Thyroid gland (tissue), 4 donors: Measurements from ENCODE around the gene PRPH. TPM values are rescaled to one million over a fixed set of nuclear protein-coding genes. Genes with fewer than 3 reads are reported as not detected.

ENCODE experiments used
- DNase-seq, 2 donors: peaks; one replicate each; pipeline ENCODE4 v3.0.0-alpha.2; 2019
- H3K27ac ChIP-seq, 3 donors: fragments of 200-600 bp; sonication (generic); 1 replicate in 2 of 3; 2 replicates in 1 of 3; pipeline ENCODE4 v1.5.1; 2016 to 2019; ENCODE audit warnings: mild to moderate bottlenecking in 1 of 3, moderate library complexity in 1 of 3
- H3K27me3 ChIP-seq: fragments of 200-600 bp; sonication (generic); one replicate; pipeline ENCODE4 v1.5.1; 2019
- H3K36me3 ChIP-seq, 2 donors: fragments of 200-600 bp; sonication (generic); one replicate each; pipeline ENCODE4 v1.5.1; 2016 to 2019
- H3K4me1 ChIP-seq, 2 donors: fragments of 200-600 bp; sonication (generic); one replicate each; pipeline ENCODE4 v1.5.1; 2017 to 2019
- H3K4me3 ChIP-seq, 3 donors: fragments of 200-600 bp; sonication (generic); replicated peaks in 1 of 3; 1 replicate in 2 of 3; 2 replicates in 1 of 3; pipeline ENCODE4 v1.5.1; 2016; ENCODE audit warnings: mild to moderate bottlenecking in 1 of 3
- H3K9me3 ChIP-seq: fragments of 200-600 bp; sonication (generic); one replicate; pipeline ENCODE4 v1.5.1; 2017
- POLR2A ChIP-seq, 2 donors: fragments of 450-650 bp; IDR thresholded peaks; one replicate each; pipeline ENCODE4 v1.6.1; 2017; ENCODE audit warnings: antibody characterized with exemption in 2 of 2, mild to moderate bottlenecking in 2 of 2, moderate library complexity in 1 of 2
- WGBS, 2 donors: methylation state at CpG; one replicate each; pipeline ENCODE4 v1.1.5; 2017; 5-methylcytosine and 5-hydroxymethylcytosine counted together
- intact Hi-C: fragments of 100-400 bp; cut with DNase I; formaldehyde crosslinking; loops from one replicate; pipeline ENCODE4 v1.15.1; 2023
- total RNA-seq, 4 donors: library from RNA; depleted of rRNA; stranded (reverse); fragments of >200 nt; gene quantifications; one replicate each; pipeline ENCODE4 v1.2.3, GENCODE V29; 2016
- TF ChIP-seq, protein P1 (sequence below), 6 experiments: fragments of 200-600 bp in 3 of 6; fragments of 450-650 bp in 3 of 6; sonication (generic) in 3 of 6; IDR thresholded peaks; one replicate each; pipeline ENCODE4 v1.5.1; 2016 to 2019; ENCODE audit warnings: antibody characterized with exemption in 6 of 6, mild to moderate bottlenecking in 2 of 6, inconsistent platforms in 1 of 6, moderate library complexity in 1 of 6

Gene PRPH
- total RNA-seq, 4 donors from 2014 or later = 0.67 TPM; not detected in 3

DNA sequence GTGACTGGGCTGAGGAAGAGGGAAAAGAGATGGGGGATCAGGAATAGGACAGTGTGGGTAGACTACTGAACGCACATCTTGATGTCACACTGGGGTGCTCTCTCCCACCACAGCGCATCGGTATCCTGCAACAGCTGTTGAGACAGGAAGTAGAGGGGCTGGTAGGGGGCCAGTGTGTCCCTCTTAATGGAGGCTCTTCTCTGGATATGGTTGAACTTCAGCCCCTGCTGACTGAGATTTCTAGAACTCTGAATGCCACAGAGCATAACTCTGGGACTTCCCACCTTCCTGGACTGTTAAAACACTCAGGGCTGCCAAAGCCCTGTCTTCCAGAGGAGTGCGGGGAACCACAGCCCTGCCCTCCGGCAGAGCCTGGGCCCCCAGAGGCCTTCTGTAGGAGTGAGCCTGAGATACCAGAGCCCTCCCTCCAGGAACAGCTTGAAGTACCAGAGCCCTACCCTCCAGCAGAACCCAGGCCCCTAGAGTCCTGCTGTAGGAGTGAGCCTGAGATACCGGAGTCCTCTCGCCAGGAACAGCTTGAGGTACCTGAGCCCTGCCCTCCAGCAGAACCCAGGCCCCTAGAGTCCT is 35.2 kb downstream of the PRPH start:
- TF ChIP-seq, protein P1, sequence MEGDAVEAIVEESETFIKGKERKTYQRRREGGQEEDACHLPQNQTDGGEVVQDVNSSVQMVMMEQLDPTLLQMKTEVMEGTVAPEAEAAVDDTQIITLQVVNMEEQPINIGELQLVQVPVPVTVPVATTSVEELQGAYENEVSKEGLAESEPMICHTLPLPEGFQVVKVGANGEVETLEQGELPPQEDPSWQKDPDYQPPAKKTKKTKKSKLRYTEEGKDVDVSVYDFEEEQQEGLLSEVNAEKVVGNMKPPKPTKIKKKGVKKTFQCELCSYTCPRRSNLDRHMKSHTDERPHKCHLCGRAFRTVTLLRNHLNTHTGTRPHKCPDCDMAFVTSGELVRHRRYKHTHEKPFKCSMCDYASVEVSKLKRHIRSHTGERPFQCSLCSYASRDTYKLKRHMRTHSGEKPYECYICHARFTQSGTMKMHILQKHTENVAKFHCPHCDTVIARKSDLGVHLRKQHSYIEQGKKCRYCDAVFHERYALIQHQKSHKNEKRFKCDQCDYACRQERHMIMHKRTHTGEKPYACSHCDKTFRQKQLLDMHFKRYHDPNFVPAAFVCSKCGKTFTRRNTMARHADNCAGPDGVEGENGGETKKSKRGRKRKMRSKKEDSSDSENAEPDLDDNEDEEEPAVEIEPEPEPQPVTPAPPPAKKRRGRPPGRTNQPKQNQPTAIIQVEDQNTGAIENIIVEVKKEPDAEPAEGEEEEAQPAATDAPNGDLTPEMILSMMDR (IDR thresholded peaks at IDR 0.05) = no peak
- TF ChIP-seq POLR2A (IDR thresholded peaks at IDR 0.05) = no peak
- DNase-seq = no peak

DNA sequence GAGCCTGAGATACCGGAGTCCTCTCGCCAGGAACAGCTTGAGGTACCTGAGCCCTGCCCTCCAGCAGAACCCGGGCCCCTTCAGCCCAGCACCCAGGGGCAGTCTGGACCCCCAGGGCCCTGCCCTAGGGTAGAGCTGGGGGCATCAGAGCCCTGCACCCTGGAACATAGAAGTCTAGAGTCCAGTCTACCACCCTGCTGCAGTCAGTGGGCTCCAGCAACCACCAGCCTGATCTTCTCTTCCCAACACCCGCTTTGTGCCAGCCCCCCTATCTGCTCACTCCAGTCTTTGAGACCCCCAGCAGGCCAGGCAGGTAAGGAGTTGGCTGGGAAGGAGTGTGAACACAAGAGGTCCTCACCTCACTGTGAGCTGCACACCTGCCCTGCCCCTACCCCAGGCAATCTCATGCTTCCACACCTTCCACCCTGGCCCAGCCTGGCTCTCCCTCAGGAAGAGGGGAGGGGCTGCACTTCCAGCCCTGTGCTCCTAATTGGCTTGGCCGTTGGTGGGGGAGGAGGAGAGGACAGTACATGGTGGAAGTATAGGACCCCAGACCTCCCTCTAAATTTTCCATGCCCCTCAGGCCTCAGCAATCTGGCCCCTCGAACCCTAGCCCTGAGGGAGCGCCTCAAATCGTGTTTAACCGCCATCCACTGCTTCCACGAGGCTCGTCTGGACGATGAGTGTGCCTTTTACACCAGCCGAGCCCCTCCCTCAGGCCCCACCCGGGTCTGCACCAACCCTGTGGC is 35.9 kb downstream of the PRPH start:
- TF ChIP-seq, protein P1 (IDR thresholded peaks at IDR 0.05) = no peak
- TF ChIP-seq POLR2A (IDR thresholded peaks at IDR 0.05) = no peak
- Histone ChIP-seq H3K36me3 (no peaks in the 10 kb centered on the region), H3K27me3 (no peaks in the 10 kb centered on the region), H3K9me3 (no peaks in the 10 kb centered on the region), H3K4me1 (peaks cover 3 to 12% of the 10 kb centered on the region in 2 donors), H3K27ac (no peak overlapping the region), H3K4me3 (no peak overlapping the region)
- no peak for DNase-seq
- 80 to 81% methylated on average over 5 to 11 of the region's 14 CpGs for WGBS, 2 donors
- intact Hi-C loops = loop anchor here (5.0 kb wide), 1 partner anchor 39 kb away; no protein-coding TSS in a partner anchor

More for the DNA sequence above, 35.2 kb downstream of the PRPH start:
- no peaks in the 10 kb centered on the region for H3K9me3 ChIP-seq
- intact Hi-C loops = loop anchor here (5.0 kb wide), 1 partner anchor 38 kb away; no protein-coding TSS in a partner anchor
- H3K27me3 ChIP-seq = no peaks in the 10 kb centered on the region
- H3K27ac ChIP-seq = no peak overlapping the region
- no peak overlapping the region for H3K4me3 ChIP-seq
- 81 to 88% methylated on average over 5 to 7 of the region's 7 CpGs for WGBS, 2 donors
- H3K36me3 ChIP-seq = no peaks in the 10 kb centered on the region
- peaks cover 3 to 12% of the 10 kb centered on the region in 2 donors for H3K4me1 ChIP-seq

DNA sequence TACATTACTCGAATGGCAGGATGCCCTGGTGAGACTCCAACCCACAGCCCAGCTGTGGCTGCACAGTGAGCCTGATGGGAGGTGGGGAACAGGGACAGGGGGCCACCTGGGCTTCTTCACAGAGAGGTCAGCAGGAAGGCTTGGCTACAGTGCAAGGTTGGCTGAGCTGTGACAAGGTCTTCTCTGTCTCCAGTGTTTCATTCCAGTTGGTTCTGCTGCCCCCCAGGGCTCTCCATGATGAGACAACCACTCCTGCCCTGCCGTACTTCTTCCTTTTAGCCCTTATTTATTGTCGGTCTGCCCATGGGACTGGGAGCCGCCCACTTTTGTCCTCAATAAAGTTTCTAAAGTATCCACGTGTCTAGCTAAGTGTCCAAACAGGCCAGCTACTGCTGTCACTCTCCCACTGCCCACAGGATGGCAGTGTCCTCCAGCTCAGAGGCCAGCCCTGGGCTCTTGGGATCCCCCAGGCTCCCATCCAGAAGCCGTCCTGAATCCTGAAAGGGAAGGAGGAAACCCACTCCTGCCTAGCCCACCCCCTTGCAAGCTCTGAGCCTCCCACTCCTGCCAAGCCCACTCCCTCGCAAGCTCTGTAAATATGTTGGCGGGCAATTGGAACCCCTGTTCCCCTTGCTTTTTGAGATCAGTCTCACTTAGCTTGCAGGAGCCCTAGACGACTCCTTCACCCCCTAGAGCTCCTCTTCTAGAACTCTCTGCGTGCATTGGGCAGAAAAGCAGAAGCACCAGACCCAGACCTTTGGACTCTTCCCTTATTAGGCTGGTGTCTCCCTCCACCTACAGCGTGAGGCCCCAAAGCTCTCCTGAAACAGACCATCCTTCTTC is 36.7 kb downstream of the PRPH start:
- TF ChIP-seq POLR2A (IDR thresholded peaks at IDR 0.05) = no peak
- TF ChIP-seq, protein P1 (IDR thresholded peaks at IDR 0.05) = peak; percentile 78 to 97 (median 90)

DNA sequence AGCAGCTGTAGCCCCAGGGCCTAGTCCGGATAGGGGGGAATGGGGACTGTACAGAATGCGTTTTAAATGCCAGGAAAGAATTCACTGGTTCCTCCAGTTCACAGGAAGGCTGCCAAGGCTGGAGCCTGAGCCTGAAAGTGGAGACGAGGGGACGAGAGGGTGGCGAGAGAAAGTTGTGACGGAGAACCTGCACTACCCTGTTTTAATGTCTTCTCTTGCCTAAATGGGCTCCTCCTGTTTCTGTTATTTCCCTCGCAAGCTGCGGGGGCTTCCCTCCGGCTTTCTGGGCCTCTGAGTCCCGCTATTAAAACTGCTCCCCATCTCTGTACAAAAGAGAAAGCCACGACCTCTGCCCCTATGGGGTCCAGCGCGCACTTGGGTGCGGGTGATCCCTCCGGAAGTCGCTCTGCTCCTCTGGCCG is 37.5 kb downstream of the PRPH start:
- Histone ChIP-seq H3K4me1 (peaks cover 3 to 27% of the 10 kb centered on the region in 2 donors), H3K9me3 (no peaks in the 10 kb centered on the region), H3K4me3 (no peak overlapping the region), H3K36me3 (no peaks in the 10 kb centered on the region), H3K27ac (no peak overlapping the region), H3K27me3 (peaks cover 7% of the 10 kb centered on the region)
- DNase-seq = peak in 1 of 2 donors; percentile 33
- WGBS, 2 donors = 61 to 64% methylated on average over 17 of the region's 17 CpGs
- intact Hi-C loops = loop anchor here (5.0 kb wide), 1 partner anchor 40 kb away; no protein-coding TSS in a partner anchor
- TF ChIP-seq POLR2A (IDR thresholded peaks at IDR 0.05) = no peak
- TF ChIP-seq, protein P1 (IDR thresholded peaks at IDR 0.05) = no peak

More for the DNA sequence above, 36.7 kb downstream of the PRPH start:
- Histone ChIP-seq H3K4me1 (peaks cover 3 to 18% of the 10 kb centered on the region in 2 donors), H3K36me3 (no peaks in the 10 kb centered on the region), H3K4me3 (no peak overlapping the region), H3K9me3 (no peaks in the 10 kb centered on the region), H3K27me3 (peaks cover 6% of the 10 kb centered on the region), H3K27ac (no peak overlapping the region)
- 36 to 43% methylated on average over 11 of the region's 11 CpGs for WGBS, 2 donors
- intact Hi-C loops = loop anchor here (5.0 kb wide), 1 partner anchor 39 kb away; no protein-coding TSS in a partner anchor
- DNase-seq = peak; percentile 86
